Mucosa of stomach (tissue), 1 donor: ENCODE results near the gene PAMR1.

Experiments
- H3K27me3 ChIP-seq: one replicate; pipeline ENCODE4 v1.7.0; 2013; ENCODE audit warnings: mild to moderate bottlenecking, low read length; ENCODE audit not compliant: control insufficient read depth, insufficient read depth
- H3K36me3 ChIP-seq: one replicate; pipeline ENCODE4 v1.7.0; 2013; ENCODE audit warnings: low read length; ENCODE audit not compliant: control insufficient read depth, insufficient read depth
- H3K4me1 ChIP-seq: one replicate; pipeline ENCODE4 v1.7.0; 2013; ENCODE audit warnings: mild to moderate bottlenecking, low read length; ENCODE audit not compliant: control insufficient read depth, insufficient read depth
- H3K4me3 ChIP-seq: one replicate; pipeline ENCODE4 v1.7.0; 2013; ENCODE audit warnings: low read length
- H3K9ac ChIP-seq: one replicate; pipeline ENCODE4 v1.7.0; 2013; ENCODE audit warnings: mild to moderate bottlenecking, low read length, moderate library complexity
- H3K9me3 ChIP-seq: one replicate; pipeline ENCODE4 v1.7.0; 2013; ENCODE audit warnings: mild to moderate bottlenecking, low read length, moderate library complexity; ENCODE audit not compliant: control insufficient read depth
- donor health status: Pancreatic carcinoma.

PAMR1 gene

DNA sequence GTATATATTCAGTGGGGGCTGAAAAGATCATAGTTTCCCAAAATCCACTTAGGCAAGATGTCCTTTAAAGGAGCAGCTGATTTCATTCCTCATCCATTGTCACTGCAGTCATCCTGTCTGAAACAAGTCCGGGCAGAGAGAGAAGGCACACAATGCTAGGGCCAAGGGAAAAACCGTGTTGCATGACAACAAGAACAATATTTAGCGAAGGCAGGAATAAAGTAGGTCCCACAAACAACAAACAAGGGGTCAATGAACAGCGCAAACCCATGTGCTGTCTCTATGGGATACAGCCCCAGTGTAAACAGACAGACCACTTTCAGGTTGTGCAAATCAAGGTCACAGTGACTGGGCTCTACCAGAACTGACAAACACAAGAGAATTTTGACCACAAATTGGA is 9.0 kb downstream of the PAMR1 start:
- Histone ChIP-seq H3K27me3 (no peaks in the 10 kb centered on the region), H3K4me3 (no peak overlapping the region), H3K36me3 (no peaks in the 10 kb centered on the region), H3K4me1 (no peaks in the 10 kb centered on the region), H3K9me3 (no peaks in the 10 kb centered on the region), H3K9ac (no peak overlapping the region)

DNA sequence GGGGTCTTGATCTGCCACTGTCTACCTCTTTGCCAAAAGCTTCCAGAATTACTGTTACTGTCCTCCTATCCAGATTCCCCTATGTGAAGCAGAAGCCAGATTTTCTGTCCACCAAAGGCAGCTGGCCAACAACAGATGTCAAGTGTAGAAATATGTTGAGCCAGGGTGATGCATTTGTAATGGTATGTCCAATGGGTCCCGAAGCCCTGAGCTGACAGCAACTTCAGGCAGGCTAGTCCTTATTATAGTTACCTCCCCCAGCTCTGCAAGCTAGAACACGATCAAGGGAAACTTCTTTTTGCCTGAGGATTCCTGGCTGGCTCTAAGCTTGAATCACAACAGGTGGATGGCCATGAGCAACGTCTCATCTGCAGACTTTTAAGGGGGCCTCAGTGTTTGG is 10.2 kb downstream of the PAMR1 start:
- no peak overlapping the region for H3K9ac ChIP-seq
- no peak overlapping the region for H3K4me3 ChIP-seq
- H3K4me1 ChIP-seq, result no peaks in the 10 kb centered on the region
- H3K36me3 ChIP-seq, result no peaks in the 10 kb centered on the region
- H3K27me3 ChIP-seq, result no peaks in the 10 kb centered on the region
- H3K9me3 ChIP-seq, result no peaks in the 10 kb centered on the region

DNA sequence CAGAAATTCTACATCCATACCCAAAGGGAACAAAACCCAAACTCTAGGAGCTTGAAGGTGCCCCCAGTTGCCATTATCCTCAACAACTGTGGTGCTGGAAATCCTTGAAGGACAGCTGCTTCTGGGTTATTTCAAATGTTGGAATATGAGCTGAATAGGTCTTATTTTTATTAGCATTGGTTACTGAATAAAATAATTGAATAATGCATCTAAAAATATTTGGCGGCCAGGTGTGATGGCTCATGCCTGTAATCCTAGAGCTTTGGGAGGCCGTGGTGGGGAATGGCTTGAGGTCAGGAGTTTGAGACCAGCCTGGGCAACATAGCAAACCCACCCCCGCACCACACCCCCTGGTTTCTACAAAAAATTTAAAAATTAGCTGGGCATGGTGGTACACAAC is 10.9 kb downstream of the PAMR1 start:
- H3K9me3 ChIP-seq, result no peaks in the 10 kb centered on the region
- H3K4me3 ChIP-seq, result no peak overlapping the region
- H3K4me1 ChIP-seq, result no peaks in the 10 kb centered on the region
- H3K27me3 ChIP-seq, result no peaks in the 10 kb centered on the region
- no peaks in the 10 kb centered on the region for H3K36me3 ChIP-seq
- H3K9ac ChIP-seq, result no peak overlapping the region

GRCh38 chr11:35511666-35512065 is 13.8 kb downstream of the PAMR1 start:
- Histone ChIP-seq H3K36me3 (no peaks in the 10 kb centered on the region), H3K9ac (no peak overlapping the region), H3K4me3 (no peak overlapping the region)

GRCh38 chr11:35507688-35508087 is 17.7 kb downstream of the PAMR1 start:
- Histone ChIP-seq H3K36me3 (no peaks in the 10 kb centered on the region), H3K9me3 (no peaks in the 10 kb centered on the region), H3K4me1 (no peaks in the 10 kb centered on the region), H3K9ac (no peak overlapping the region), H3K27me3 (no peaks in the 10 kb centered on the region), H3K4me3 (no peak overlapping the region)

More at GRCh38 chr11:35511666-35512065, 13.8 kb downstream of the PAMR1 start:
- H3K4me1 ChIP-seq, result no peaks in the 10 kb centered on the region
- H3K9me3 ChIP-seq, result no peaks in the 10 kb centered on the region
- H3K27me3 ChIP-seq, result no peaks in the 10 kb centered on the region

DNA sequence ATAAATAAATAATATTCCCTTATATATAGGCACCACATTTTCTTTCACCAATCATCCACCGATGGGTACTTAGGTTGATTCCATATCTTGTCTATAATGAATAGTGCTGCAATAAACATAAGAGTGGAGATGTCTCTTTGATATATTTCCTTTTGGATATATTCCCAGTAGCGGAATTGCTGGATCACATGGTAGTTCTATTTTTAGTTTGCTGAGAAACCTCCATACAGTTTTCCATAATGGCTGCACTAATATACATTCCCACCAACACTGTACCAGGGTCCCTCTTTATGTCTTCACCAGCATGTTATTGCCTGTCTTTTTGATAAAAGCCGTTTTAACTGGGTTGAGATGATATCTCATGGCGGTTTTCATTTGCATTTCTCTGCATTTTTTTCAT is 23.6 kb downstream of the PAMR1 start:
- Histone ChIP-seq H3K4me3 (no peak overlapping the region), H3K9ac (no peak overlapping the region), H3K36me3 (no peaks in the 10 kb centered on the region), H3K4me1 (no peaks in the 10 kb centered on the region), H3K27me3 (no peaks in the 10 kb centered on the region), H3K9me3 (no peaks in the 10 kb centered on the region)

- Histone ChIP-seq H3K9ac (no peak overlapping the region), H3K4me1 (no peaks in the 10 kb centered on the region), H3K27me3 (no peaks in the 10 kb centered on the region)
Observed at GRCh38 chr11:35500744-35501143, 24.7 kb downstream of the PAMR1 start.

GRCh38 chr11:35496416-35496815 is 29.0 kb downstream of the PAMR1 start:
- H3K27me3 ChIP-seq, result no peaks in the 10 kb centered on the region
- H3K9me3 ChIP-seq, result no peaks in the 10 kb centered on the region
- no peaks in the 10 kb centered on the region for H3K4me1 ChIP-seq
- H3K36me3 ChIP-seq, result no peaks in the 10 kb centered on the region
- H3K9ac ChIP-seq, result no peak overlapping the region
- no peak overlapping the region for H3K4me3 ChIP-seq

More at GRCh38 chr11:35500744-35501143, 24.7 kb downstream of the PAMR1 start:
- Histone ChIP-seq H3K9me3 (no peaks in the 10 kb centered on the region), H3K36me3 (no peaks in the 10 kb centered on the region), H3K4me3 (no peak overlapping the region)

GRCh38 chr11:35494957-35495490 is 30.4 kb downstream of the PAMR1 start:
- H3K9me3 ChIP-seq, result no peaks in the 10 kb centered on the region
- H3K4me3 ChIP-seq, result no peak overlapping the region
- H3K36me3 ChIP-seq, result no peaks in the 10 kb centered on the region
- H3K27me3 ChIP-seq, result no peaks in the 10 kb centered on the region
- no peak overlapping the region for H3K9ac ChIP-seq
- H3K4me1 ChIP-seq, result no peaks in the 10 kb centered on the region

DNA sequence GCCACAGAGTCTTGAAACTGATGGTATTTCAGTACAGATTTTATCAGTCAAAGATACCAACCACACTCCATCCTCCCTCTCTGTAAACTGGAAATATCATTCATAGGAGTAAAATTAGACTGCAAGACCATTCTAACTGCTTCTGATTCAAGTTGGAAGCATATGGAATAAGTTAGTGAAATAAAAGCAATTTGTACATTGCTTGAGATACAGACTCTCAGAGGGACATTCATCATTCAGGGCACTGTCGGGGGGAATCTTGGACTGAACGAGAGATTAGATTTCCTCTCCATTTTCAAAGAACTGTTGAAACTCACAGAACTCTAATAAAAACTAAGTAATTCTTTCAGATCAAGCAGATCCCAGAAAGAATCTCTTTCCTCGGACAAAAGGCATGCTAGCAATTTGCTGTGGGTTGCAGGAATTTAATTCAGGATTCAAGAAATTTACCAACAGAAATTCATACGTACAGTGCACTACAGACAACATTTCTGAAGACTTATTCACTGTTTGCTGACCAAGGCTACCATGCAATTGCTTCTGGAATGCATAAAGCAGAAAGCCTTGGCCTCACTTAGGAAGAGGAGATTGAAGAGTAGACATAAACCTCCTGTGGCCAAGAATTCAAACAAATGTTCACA is 34.1 kb downstream of the PAMR1 start:
- H3K36me3 ChIP-seq, result no peaks in the 10 kb centered on the region
- no peaks in the 10 kb centered on the region for H3K27me3 ChIP-seq
- no peak overlapping the region for H3K9ac ChIP-seq
- H3K9me3 ChIP-seq, result no peaks in the 10 kb centered on the region
- no peaks in the 10 kb centered on the region for H3K4me1 ChIP-seq
- H3K4me3 ChIP-seq, result no peak overlapping the region

DNA sequence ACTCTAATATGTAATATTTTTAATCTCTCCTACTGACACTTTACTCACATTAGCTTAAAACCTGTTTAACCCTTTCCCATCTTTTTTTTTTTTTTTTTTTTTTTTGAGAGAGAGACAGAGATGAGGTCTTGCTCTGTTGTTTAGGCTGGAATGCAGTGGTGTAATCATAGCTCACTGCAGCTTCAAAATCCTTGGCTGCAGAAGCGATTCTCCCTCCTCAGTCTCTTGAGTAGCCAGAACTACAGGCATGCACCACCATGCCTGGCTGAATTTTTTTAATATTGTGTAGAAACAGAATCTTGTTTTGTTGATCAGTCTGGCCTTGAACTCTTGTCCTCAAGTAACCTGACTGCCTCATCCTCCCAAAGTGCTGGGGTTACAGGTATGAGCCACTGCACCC is 37.3 kb downstream of the PAMR1 start:
- no peaks in the 10 kb centered on the region for H3K36me3 ChIP-seq
- H3K27me3 ChIP-seq, result no peaks in the 10 kb centered on the region
- H3K4me3 ChIP-seq, result no peak overlapping the region
- H3K9ac ChIP-seq, result no peak overlapping the region
- no peaks in the 10 kb centered on the region for H3K4me1 ChIP-seq
- H3K9me3 ChIP-seq, result no peaks in the 10 kb centered on the region

DNA sequence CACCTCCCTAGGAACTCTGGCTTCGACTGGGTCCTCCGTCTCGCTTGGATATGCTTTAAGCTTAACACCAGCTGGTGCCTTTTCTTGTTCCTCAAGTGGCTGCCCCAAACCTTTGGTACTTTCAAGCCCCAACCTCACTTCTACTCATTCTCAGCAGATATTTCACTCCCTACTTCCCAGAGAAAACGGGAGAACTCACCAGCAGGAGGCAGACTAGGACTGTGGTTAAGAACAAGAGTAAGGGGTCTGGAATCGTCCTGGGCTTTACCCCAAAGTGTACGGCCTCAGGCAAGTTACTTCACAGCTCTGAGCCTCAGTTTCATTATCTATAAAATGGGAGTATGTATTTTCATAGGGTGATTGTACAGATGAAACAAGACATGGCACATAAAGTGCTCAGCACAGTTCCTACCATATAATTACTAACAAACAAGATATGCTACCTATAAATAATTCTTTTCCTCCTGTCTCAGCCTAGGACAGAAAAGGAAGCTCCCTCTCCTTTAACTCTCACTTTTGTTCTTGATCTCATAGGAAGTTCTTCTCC is 37.8 kb downstream of the PAMR1 start:
- no peaks in the 10 kb centered on the region for H3K36me3 ChIP-seq
- H3K9me3 ChIP-seq, result no peaks in the 10 kb centered on the region
- H3K4me3 ChIP-seq, result no peak overlapping the region
- H3K27me3 ChIP-seq, result no peaks in the 10 kb centered on the region
- H3K4me1 ChIP-seq, result no peaks in the 10 kb centered on the region
- H3K9ac ChIP-seq, result no peak overlapping the region
